Hypothalamus (tissue), 51 donors: Measurements from ENCODE around the gene ADAT1.
"Not testable (repeated sequence)": the region's sequence is repeated elsewhere in the genome, so short reads cannot be mapped to it uniquely, and the experiment has no call there.

ENCODE experiments used
- DNase-seq, 51 donors: peaks; one replicate each; lab custom pipeline; 2025; lab: John Stamatoyannopoulos, UW

Gene ADAT1

DNA sequence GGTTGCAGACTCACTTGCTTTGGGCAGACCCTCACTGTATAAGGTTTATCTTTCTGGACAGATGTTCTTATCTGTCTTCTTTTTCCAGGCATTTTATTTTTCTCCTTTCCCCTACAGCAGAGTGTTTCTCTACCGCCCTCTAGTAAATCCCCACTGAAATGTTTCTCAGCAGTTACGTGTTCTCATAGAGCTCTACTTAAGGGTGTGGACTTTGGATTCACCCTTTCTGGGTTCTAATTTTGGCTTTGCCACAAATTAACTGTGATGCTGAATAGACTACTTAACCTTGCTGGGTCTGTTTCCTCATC lies 2.0 kb downstream of the ADAT1 start:
- DNase-seq, result peak in 1 of 51 donors; percentile 18

GRCh38 chr16:75620326-75621169 lies 2.5 kb downstream of the ADAT1 start:
- DNase-seq, result no peak

DNA sequence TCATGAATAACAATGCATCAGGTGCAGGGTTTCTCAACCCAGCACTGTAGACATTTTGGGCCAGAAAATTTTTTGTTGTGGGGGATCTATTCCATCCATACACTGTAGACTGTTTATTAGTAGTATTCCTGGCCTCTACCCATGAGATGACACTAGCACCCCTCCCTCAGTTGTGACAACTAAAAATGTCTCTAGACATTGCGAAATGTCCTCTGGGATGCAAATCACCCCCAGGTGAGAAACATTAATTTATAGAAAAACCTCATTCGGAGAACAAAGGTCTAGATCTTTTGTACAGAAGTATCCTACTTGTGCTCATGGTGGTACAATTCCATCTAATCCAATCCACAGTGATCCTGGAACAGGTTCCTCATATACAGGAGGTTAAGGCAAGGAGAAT lies 4.3 kb downstream of the ADAT1 start:
- no peak for DNase-seq

GRCh38 chr16:75617121-75617520 lies 6.0 kb downstream of the ADAT1 start:
- no peak for DNase-seq

DNA sequence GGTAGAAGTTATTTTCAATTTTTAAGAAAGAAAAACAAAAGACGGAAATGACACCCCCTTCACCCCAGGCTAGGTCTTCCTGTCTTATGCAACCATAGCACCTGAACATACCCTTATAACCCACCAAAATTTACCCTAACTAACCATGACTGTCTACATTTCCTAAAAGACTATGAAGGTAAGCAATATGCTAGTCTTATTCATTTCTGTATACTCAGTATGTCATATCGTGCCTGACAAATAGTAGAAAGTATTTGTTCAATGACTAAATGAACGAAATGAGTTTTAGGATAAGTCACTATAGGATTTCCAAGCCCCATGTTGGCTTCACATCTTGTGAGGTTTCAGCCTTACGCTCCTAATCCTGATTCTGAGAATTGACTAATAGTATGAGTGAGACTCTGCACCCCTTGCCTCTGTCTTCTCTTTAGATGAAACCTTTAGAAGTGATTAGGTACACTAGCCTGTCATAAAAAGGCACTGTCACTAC lies 6.5 kb downstream of the ADAT1 start:
- DNase-seq, result no peak

- DNase-seq, result no peak
Observed at GRCh38 chr16:75615619-75616018, 7.5 kb downstream of the ADAT1 start.

DNA sequence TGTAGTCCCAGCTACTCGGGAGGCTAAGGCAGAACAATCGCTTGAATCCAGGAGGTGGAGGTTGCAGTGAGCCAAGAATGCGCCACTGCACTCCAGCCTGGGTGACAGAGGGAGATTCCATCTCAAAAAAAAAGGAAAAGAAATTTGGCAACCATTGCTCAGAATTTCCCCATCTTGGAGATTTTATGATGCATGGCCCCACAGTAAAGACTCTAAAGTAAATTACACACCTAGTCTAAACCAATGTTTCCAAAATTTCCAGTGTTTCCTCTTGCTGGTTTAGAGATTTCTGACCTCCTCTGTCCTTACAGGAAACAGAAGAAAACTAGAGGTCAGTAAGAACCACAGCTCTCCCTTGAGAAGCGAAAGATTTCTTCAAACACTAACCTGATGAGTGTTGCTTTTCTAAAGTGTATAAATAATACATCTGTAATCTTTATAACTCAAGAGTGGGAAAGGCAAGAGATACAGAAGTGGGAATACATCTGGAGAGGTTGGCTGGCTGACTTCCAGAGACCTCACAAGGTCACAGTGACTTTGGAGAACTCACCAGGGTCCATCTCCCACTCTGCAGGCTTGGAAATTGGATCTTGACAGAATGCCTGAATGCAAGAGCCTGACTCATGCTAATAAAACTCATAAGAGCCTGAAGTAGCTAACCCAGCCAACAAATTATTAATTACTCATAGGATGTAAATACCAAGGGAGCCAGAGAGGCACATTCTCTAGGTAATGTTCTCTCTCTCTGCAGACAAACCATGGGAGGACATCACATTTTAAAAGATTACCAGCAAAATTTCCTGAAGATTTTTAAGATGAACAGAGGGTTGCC lies 8.8 kb downstream of the ADAT1 start:
- no peak for DNase-seq

DNA sequence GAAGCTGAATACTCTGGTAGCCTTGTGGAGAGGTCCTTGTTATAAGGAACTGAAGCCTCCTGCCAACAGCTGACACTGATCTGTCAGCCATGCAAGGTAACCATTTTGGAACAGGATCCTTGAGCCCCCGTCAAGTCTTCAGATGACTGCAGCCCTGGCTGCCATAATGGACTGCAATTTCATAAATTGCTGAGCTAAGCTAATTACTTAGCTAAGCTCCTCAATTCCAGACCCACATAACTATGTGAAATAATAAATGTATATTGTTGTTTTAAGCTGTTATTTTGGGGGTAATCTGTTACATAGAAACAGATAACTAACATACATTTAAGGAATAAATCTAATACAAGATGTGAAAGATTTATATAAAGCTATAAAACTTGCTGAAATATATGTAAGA lies 16.6 kb downstream of the ADAT1 start:
- DNase-seq, result no peak

- no peak for DNase-seq
Observed at GRCh38 chr16:75603241-75603640, 19.8 kb downstream of the ADAT1 start.

DNA sequence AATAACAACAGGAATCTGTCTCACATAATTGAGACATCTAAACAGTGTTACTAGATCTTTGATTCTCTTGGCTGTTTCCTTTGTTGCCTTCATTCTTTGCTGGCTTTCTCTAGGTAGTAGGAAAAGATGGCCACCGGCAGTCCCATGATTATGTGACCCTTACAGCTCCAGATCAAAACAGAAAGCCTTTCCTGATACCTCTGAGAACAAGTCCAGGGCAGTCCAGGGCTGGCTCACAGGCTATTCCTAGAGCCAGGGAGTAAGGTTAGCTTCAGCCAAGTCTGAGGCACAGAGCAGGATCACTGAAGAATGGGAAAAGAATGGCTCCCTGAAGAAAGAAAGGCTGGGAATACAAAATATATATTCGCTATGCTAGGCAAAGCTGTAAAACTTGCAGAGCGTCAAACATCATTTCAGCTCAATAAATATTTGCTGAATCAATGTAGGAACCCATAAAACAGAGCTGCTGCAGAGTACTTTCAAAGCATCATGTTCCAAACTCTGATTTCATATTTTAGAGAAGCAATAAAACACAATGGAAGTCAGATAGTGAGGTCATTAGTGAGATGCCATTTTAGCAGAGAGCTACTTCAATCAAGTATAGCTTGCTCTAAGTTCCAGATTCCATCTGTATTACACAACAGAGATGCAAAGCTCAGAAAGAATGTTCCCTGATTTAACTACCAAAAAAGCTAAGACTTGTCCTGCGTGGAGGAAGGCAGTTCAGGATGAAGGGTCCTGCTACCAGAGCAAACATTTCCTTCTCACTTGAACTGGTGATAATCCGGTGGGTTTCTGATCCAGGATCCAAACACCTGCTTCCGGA lies 23.4 kb downstream of the ADAT1 start:
- DNase-seq, result peak in 1 of 51 donors; percentile 1

DNA sequence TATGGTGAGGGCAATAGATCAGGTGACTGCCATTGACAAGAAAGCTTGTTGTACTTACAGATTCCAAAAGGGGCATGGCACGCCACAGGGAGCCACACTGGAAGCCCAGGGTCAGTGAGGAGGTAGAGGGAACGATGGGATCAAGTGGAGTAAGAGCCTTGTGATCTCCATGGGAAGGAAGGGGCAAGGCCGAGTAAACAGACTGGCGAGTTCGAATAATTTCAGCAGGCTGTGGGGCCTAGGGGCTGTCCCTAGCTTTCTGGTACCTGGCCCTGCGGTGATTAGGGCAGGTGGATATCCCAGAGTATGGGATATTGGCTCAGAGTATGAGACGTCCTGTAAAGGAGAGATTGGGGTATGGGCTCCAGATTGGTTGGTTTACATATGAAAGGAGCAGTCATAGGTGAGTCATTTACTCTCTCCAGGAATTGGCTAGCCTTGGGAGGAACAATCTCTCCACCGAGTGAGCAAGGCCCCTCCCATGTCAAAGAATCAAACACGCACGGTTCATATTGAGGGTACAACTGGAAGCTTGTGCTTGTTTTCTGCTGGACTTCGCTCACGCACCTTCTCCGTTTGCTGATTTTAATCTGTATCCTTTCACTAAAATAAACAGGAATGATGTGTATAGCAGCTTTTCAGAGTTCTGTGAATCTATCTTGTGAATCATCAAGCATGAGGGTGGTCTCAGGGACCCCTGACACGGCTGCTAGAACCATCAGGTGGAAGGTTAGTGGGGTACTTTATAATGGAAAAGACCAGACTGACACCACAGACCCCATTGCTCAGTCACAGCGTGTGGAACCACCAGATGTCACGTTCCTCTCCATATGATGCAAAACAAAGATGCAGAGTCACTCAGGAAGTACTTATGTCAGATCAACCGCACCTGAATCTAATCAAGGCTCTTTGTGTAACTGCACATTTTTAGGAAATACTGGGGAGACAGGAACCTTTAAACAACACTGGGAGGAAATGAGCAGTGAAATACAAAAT lies 29.0 kb downstream of the ADAT1 start:
- DNase-seq, result no peak

DNA sequence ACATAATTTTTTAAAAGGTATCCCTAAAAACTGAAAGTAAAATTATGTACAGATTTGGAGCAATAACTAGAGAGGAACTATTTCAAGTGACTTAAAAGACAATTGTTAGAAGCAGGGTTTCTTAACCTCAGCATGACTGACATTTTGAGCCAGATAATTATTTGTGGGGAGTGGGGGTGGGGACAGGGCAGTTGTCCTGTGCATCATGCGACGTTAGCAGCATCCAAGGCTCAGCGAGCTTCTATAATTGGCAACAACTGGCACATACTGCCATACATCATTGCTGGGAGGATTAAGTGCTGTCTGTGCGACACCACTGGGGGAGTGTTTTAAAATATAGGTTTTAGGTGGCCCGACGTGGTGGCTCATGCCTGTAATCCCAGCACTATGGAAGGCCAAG lies 29.8 kb downstream of the ADAT1 start:
- DNase-seq, result no peak

DNA sequence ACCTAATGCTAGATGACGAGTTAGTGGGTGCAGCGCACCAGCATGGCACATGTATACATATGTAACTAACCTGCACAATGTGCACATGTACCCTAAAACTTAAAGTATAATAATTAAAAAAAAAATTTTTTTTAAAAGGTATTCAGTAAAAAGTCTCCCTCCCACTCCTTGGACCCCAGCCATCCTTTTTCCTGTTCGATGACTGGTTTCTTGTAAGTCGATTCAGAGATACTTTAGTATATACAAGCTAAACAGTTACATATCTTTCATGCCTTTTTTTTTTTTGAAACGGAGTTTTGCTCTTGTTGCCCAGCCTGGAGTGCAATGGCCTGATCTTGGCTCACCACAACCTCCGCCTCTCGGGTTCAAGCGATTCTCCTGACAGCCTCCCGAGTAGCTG lies 31.2 kb downstream of the ADAT1 start:
- not testable (repeated sequence) for DNase-seq

- DNase-seq, result peak in 26 of 51 donors; percentile 3 to 59 (median 26)
Observed at GRCh38 chr16:75590920-75591843, 31.9 kb downstream of the ADAT1 start.

DNA sequence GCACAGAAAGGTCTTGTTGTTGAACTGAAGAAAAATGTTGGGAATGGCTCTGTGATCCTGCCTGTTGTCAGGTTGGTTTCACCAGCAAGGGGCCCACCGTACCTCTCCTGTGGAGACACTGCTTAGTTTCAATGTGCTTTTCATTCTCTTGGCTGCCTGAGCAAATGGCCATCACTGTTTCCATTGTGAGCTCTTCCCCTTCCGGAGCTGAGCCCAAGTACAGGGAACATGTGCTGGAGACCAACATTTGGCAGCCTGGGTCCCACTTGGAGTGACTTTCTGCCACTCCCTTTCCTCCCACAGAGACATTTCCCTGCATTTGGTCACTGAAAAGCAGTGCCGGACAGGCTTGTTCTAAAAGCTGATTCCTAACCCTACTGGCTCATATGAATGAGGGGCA lies 33.8 kb downstream of the ADAT1 start:
- DNase-seq, result peak in 14 of 51 donors; percentile 3 to 37 (median 20)

- DNase-seq, result peak in 1 of 51 donors; percentile 6
Observed at GRCh38 chr16:75588716-75589115, 34.4 kb downstream of the ADAT1 start.

DNA sequence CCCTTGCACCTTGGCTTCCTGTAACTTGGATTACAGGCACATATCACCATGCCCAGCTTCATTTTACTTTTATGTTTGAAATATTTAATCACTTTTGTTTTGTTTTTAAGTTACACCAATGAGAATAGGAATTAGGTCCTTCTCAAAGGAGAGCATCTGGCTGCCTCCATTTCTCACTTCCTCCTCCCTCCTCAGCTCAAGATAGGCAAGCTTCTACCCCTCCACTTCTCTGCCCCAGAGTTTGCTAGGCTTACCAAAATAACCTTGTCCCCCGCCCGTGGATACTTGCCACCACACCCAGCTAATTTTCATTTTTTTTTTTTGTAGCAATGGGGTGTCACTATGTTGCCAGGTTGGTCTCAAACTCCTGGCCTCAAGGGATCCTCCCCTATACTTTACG lies 39.0 kb downstream of the ADAT1 start:
- DNase-seq, result no peak

- peak in 6 of 51 donors; percentile 8 to 51 (median 18) for DNase-seq
Observed at GRCh38 chr16:75579281-75579834, 43.7 kb downstream of the ADAT1 start.
